GM18861 (cell line): ENCODE results near the gene MAP2K3.
"Not testable (repeated sequence)": the region's sequence is repeated elsewhere in the genome, so short reads cannot be mapped to it uniquely, and the experiment has no call there.

Source experiments
- ATAC-seq: cut with Tn5 transposase; IDR thresholded peaks from one replicate; pipeline ENCODE4 v1.9.1; 2021; ENCODE audit not compliant: unreplicated experiment

MAP2K3 gene

GRCh38 chr17:21349358-21350050, 65.0 kb downstream of the MAP2K3 start:
- ATAC-seq, result not testable (repeated sequence)

- ATAC-seq, result not testable (repeated sequence)
Measured at GRCh38 chr17:21350495-21350894, 66.0 kb downstream of the MAP2K3 start.

GRCh38 chr17:21351366-21352065, 67.0 kb downstream of the MAP2K3 start:
- no peak for ATAC-seq

GRCh38 chr17:21352221-21352980, 67.9 kb downstream of the MAP2K3 start:
- ATAC-seq, result no peak

GRCh38 chr17:21352981-21353265, 68.4 kb downstream of the MAP2K3 start:
- no peak for ATAC-seq

GRCh38 chr17:21353326-21354010, 69.0 kb downstream of the MAP2K3 start:
- ATAC-seq, result no peak

- ATAC-seq, result no peak
Measured at GRCh38 chr17:21354796-21355385, 70.4 kb downstream of the MAP2K3 start.

- no peak for ATAC-seq
Measured at GRCh38 chr17:21355586-21355985, 71.1 kb downstream of the MAP2K3 start.

- no peak for ATAC-seq
Measured at GRCh38 chr17:21356537-21357127, 72.1 kb downstream of the MAP2K3 start.

GRCh38 chr17:21357281-21357680, 72.8 kb downstream of the MAP2K3 start:
- no peak for ATAC-seq

- ATAC-seq, result no peak
Measured at GRCh38 chr17:21357696-21358656, 73.5 kb downstream of the MAP2K3 start.

- no peak for ATAC-seq
Measured at GRCh38 chr17:21358682-21359482, 74.4 kb downstream of the MAP2K3 start.

- no peak for ATAC-seq
Measured at GRCh38 chr17:21359483-21359840, 75.0 kb downstream of the MAP2K3 start.

- no peak for ATAC-seq
Measured at GRCh38 chr17:21360048-21360447, 75.5 kb downstream of the MAP2K3 start.

- no peak for ATAC-seq
Measured at GRCh38 chr17:21361020-21361809, 76.7 kb downstream of the MAP2K3 start.

GRCh38 chr17:21362331-21362931, 77.9 kb downstream of the MAP2K3 start:
- ATAC-seq, result no peak

- ATAC-seq, result no peak
Measured at GRCh38 chr17:21363776-21364642, 79.5 kb downstream of the MAP2K3 start.
